CD8-positive, alpha-beta memory T cell (primary cell): ENCODE results near the gene BEND2. TPM values are rescaled to one million over a fixed set of nuclear protein-coding genes. Genes with fewer than 3 reads are reported as not detected.
"Not testable (repeated sequence)": the region's sequence is repeated elsewhere in the genome, so short reads cannot be mapped to it uniquely, and the experiment has no call there.

Experiments
- CTCF ChIA-PET: fragments of 350-600 bp; sonication (Branson Sonifier 250); formaldehyde crosslinking; loops from one replicate; lab custom pipeline; 2021; ENCODE audit warnings: antibody characterized with exemption; lab: Charles Lee
- POLR2A ChIA-PET: fragments of 350-600 bp; sonication (Branson Sonifier 250); formaldehyde crosslinking; loops from one replicate; lab custom pipeline; 2021; ENCODE audit warnings: antibody characterized with exemption; lab: Charles Lee
- DNase-seq, 5 donors: peaks; one replicate each; pipeline versions ENCODE4 v3.0.0 to v3.0.0-alpha.2; 2020 to 2022; ENCODE audit warnings: mixed read lengths in 1 of 5
- H3K27ac ChIP-seq: one replicate; pipeline ENCODE4 v1.7.0; 2013; ENCODE audit warnings: low read depth, mild to moderate bottlenecking, low read length, moderate library complexity
- H3K27me3 ChIP-seq: 2 replicates; pipeline ENCODE4 v1.7.0; 2013; ENCODE audit warnings: low read length, mild to moderate bottlenecking; ENCODE audit not compliant: insufficient read depth, poor library complexity, severe bottlenecking
- H3K36me3 ChIP-seq: 2 replicates; pipeline ENCODE4 v1.7.0; 2013; ENCODE audit warnings: mild to moderate bottlenecking, low read length, moderate library complexity; ENCODE audit not compliant: insufficient read depth
- H3K4me1 ChIP-seq: 2 replicates; pipeline ENCODE4 v1.7.0; 2013; ENCODE audit warnings: mild to moderate bottlenecking, low read length, moderate library complexity; ENCODE audit not compliant: insufficient read depth
- H3K4me3 ChIP-seq: 2 replicates; pipeline ENCODE4 v1.7.0; 2013; ENCODE audit warnings: mild to moderate bottlenecking, low read length
- H3K9me3 ChIP-seq: 2 replicates; pipeline ENCODE4 v1.7.0; 2013; ENCODE audit warnings: mild to moderate bottlenecking, low read length
- H3K27ac Mint-ChIP-seq, 8 donors: one replicate each; pipeline ENCODE4 v1.8.0; 2020 to 2021; ENCODE audit warnings: mixed read lengths in 8 of 8, mild to moderate bottlenecking in 6 of 8, inconsistent platforms in 3 of 8, moderate library complexity in 3 of 8
- H3K27me3 Mint-ChIP-seq, 2 donors: one replicate each; pipeline ENCODE4 v1.8.0; 2020 to 2021; ENCODE audit warnings: mixed read lengths in 2 of 2, mild to moderate bottlenecking in 1 of 2, moderate library complexity in 1 of 2
- H3K36me3 Mint-ChIP-seq, 3 donors: one replicate each; pipeline ENCODE4 v1.8.0; 2020 to 2021; ENCODE audit warnings: mixed read lengths in 3 of 3, inconsistent platforms in 1 of 3, mild to moderate bottlenecking in 1 of 3
- H3K4me1 Mint-ChIP-seq, 3 donors: one replicate each; pipeline ENCODE4 v1.8.0; 2020 to 2021; ENCODE audit warnings: mixed read lengths in 3 of 3, inconsistent platforms in 1 of 3, mild to moderate bottlenecking in 1 of 3
- H3K4me3 Mint-ChIP-seq, 7 donors: one replicate each; pipeline ENCODE4 v1.8.0; 2020 to 2021; ENCODE audit warnings: mixed read lengths in 7 of 7, mild to moderate bottlenecking in 6 of 7, moderate library complexity in 4 of 7, inconsistent platforms in 2 of 7
- H3K9me3 Mint-ChIP-seq, 5 donors: one replicate each; pipeline ENCODE4 v1.8.0; 2020 to 2022; ENCODE audit warnings: mixed read lengths in 5 of 5, mild to moderate bottlenecking in 3 of 5, moderate library complexity in 2 of 5, inconsistent platforms in 1 of 5
- polyA plus RNA-seq: library from polyadenylated mRNA; unstranded; fragments of 300-500 nt; fragmentation: Illumina TruSeq; gene quantifications from one replicate; pipeline ENCODE4 v1.2.3, GENCODE V29; 2021
- total RNA-seq, 2 experiments: library from RNA; stranded (reverse); gene quantifications; one replicate each; pipeline ENCODE4 v1.2.3, GENCODE V29; 2021

The BEND2 gene
- not detected for total RNA-seq
- polyA plus RNA-seq, result not detected

DNA sequence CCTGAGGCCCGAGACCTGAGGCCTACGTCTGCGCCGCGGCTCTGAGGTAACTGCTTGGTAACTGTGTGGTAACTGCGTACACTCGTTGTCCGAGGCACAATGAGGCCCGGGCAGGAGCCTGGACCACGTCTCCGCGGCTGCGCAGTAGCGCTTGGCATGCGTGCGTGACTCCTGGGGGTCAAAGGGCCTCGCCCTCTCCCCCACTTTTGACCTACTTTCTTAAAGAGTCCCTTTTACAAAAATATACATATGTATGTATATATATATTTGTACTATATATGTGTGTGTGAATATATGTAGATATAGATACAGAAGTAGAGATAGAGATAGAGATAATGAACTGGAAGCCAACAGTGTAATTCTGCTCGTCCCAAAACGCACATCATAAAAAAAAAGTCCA, at the start of gene BEND2:
Gene BEND2, minus strand, starts transcription at position 101 of the 400 bp plus-strand sequence. CDS start 136 bp downstream, outside the sequence.
- no peaks in the 10 kb centered on the region for H3K9me3 ChIP-seq
- no peak for DNase-seq
- ChIA-PET POLR2A (no interaction called here), CTCF (no interaction called here)
- H3K27me3 ChIP-seq, result no peaks in the 10 kb centered on the region
- no peaks in the 10 kb centered on the region for H3K4me1 Mint-ChIP-seq
- H3K36me3 Mint-ChIP-seq, result no peaks in the 10 kb centered on the region
- H3K9me3 Mint-ChIP-seq, result peaks cover 0 to 9% (median 5%) of the 10 kb centered on the region in 5 donors
- no peak within 1 kb of the TSS for H3K4me3 Mint-ChIP-seq
- H3K27ac Mint-ChIP-seq, result no peak within 1 kb of the TSS
- no peak within 1 kb of the TSS for H3K27ac ChIP-seq
- no peak within 1 kb of the TSS for H3K4me3 ChIP-seq
- no peaks in the 10 kb centered on the region for H3K27me3 Mint-ChIP-seq
- no peaks in the 10 kb centered on the region for H3K36me3 ChIP-seq
- no peaks in the 10 kb centered on the region for H3K4me1 ChIP-seq

DNA sequence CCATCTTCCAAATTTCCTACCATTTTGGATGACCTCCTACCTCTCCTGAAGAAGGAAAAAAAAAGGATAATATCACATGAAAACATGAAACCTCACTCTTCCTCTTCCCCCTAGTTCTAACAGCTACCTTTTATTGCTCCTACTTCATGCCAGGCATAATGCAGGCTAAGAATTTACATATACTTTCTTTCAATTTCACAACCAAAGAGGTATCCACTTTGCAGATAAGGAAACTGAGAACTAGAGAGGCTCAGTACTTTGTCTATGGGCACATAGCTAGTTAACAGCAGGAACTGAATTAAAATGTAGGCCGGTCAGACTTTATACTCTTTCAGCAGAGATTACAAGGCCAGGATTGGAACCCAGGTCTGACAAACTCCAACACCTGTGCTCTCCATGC, 34.4 kb upstream of the BEND2 start:
- H3K9me3 ChIP-seq, result no peaks in the 10 kb centered on the region
- Mint-ChIP-seq H3K4me3 (no peak overlapping the region), H3K36me3 (peaks cover 0 to 2% (median 0%) of the 10 kb centered on the region in 3 donors), H3K9me3 (peaks cover 0 to 2% (median 0%) of the 10 kb centered on the region in 5 donors), H3K27me3 (peaks cover 0 to 3% of the 10 kb centered on the region in 2 donors), H3K4me1 (no peaks in the 10 kb centered on the region), H3K27ac (no peak overlapping the region)
- no peaks in the 10 kb centered on the region for H3K27me3 ChIP-seq
- no peak overlapping the region for H3K4me3 ChIP-seq
- H3K27ac ChIP-seq, result no peak overlapping the region
- H3K36me3 ChIP-seq, result no peaks in the 10 kb centered on the region
- ChIA-PET POLR2A (no interaction called here), CTCF (no interaction called here)
- no peak for DNase-seq
- H3K4me1 ChIP-seq, result no peaks in the 10 kb centered on the region

GRCh38 chrX:18252644-18253359, 32.1 kb upstream of the BEND2 start:
- CTCF ChIA-PET, result no interaction called here

GRCh38 chrX:18229646-18230045, 9.0 kb upstream of the BEND2 start:
- H3K9me3 Mint-ChIP-seq, DNase-seq, H3K27me3 Mint-ChIP-seq, H3K4me1 Mint-ChIP-seq, H3K9me3 ChIP-seq, H3K4me3 ChIP-seq, H3K27me3 ChIP-seq, H3K36me3 Mint-ChIP-seq, H3K4me3 Mint-ChIP-seq, H3K27ac ChIP-seq, H3K4me1 ChIP-seq, H3K27ac Mint-ChIP-seq, H3K36me3 ChIP-seq, POLR2A ChIA-PET, CTCF ChIA-PET: not testable (repeated sequence)

More at GRCh38 chrX:18252644-18253359, 32.1 kb upstream of the BEND2 start:
- Mint-ChIP-seq H3K27ac (no peak overlapping the region), H3K9me3 (peaks cover 0 to 2% (median 0%) of the 10 kb centered on the region in 5 donors), H3K36me3 (peaks cover 0 to 3% (median 2%) of the 10 kb centered on the region in 3 donors), H3K4me3 (no peak overlapping the region), H3K27me3 (peaks cover 0 to 3% of the 10 kb centered on the region in 2 donors), H3K4me1 (no peaks in the 10 kb centered on the region)
- H3K36me3 ChIP-seq, result no peaks in the 10 kb centered on the region
- H3K4me3 ChIP-seq, result no peak overlapping the region
- H3K27me3 ChIP-seq, result no peaks in the 10 kb centered on the region
- POLR2A ChIA-PET, result no interaction called here
- H3K9me3 ChIP-seq, result no peaks in the 10 kb centered on the region
- DNase-seq, result no peak
- no peak overlapping the region for H3K27ac ChIP-seq
- H3K4me1 ChIP-seq, result no peaks in the 10 kb centered on the region

DNA sequence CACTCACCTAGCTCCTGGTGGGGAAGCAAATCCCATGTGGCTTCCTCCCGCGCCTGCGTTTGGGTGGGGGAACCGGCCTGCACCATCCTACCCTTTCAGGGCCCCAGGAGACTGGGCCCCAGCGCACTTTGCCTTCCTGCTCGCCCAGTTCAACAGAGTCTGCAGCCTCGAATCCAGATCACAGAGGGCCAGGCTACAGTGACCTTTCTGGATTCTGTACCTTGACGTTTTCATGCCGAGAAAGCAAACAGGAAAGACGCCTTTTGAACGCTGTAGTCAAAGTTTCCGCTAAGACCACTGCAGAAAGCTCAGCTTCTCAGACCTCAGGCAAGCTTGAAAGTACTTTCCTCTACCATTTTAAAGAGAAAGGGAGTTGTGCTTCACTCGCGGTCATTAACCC, 7.4 kb upstream of the BEND2 start:
- Mint-ChIP-seq H3K9me3 (no peaks in the 10 kb centered on the region), H3K4me1 (no peaks in the 10 kb centered on the region), H3K36me3 (no peaks in the 10 kb centered on the region), H3K4me3 (no peak overlapping the region), H3K27ac (no peak overlapping the region), H3K27me3 (peaks cover 0 to 1% of the 10 kb centered on the region in 2 donors)
- ChIA-PET CTCF (no interaction called here), POLR2A (no interaction called here)
- no peak for DNase-seq
- H3K4me3 ChIP-seq, result no peak overlapping the region
- no peaks in the 10 kb centered on the region for H3K36me3 ChIP-seq
- no peaks in the 10 kb centered on the region for H3K9me3 ChIP-seq
- H3K27ac ChIP-seq, result no peak overlapping the region
- H3K4me1 ChIP-seq, result no peaks in the 10 kb centered on the region
- no peaks in the 10 kb centered on the region for H3K27me3 ChIP-seq

DNA sequence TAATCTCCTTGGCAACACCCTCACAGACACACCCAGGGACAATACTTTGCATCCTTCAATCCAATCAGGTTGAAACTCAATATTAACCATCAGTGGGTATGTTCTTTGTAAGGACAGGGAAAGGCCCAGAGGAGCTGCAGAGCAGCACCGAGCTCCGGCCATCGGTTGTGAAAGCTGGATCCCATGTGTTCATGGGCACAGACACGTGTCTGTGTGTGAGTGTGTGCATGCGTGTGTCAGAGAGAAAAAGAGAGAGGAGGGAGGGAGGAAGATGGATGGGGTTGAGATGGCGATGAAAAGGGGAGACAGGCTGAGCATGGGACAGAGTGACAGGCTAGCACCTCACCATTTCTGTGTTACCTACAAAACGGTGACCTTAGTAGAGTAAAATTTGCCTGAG, 6.8 kb upstream of the BEND2 start:
- Mint-ChIP-seq H3K36me3 (no peaks in the 10 kb centered on the region), H3K4me3 (no peak overlapping the region), H3K27me3 (peaks cover 0 to 1% of the 10 kb centered on the region in 2 donors), H3K9me3 (no peaks in the 10 kb centered on the region), H3K27ac (no peak overlapping the region), H3K4me1 (no peaks in the 10 kb centered on the region)
- no peaks in the 10 kb centered on the region for H3K27me3 ChIP-seq
- H3K4me1 ChIP-seq, result no peaks in the 10 kb centered on the region
- H3K36me3 ChIP-seq, result no peaks in the 10 kb centered on the region
- no peak for DNase-seq
- no peak overlapping the region for H3K4me3 ChIP-seq
- no peaks in the 10 kb centered on the region for H3K9me3 ChIP-seq
- POLR2A ChIA-PET, result no interaction called here
- CTCF ChIA-PET, result no interaction called here
- no peak overlapping the region for H3K27ac ChIP-seq

GRCh38 chrX:18210470-18210869, 10.2 kb downstream of the BEND2 start:
- Histone ChIP-seq H3K36me3 (no peaks in the 10 kb centered on the region), H3K27me3 (no peaks in the 10 kb centered on the region), H3K4me3 (no peak overlapping the region), H3K9me3 (no peaks in the 10 kb centered on the region), H3K27ac (no peak overlapping the region), H3K4me1 (no peaks in the 10 kb centered on the region)
- peaks cover 0 to 5% (median 0%) of the 10 kb centered on the region in 5 donors for H3K9me3 Mint-ChIP-seq
- H3K36me3 Mint-ChIP-seq, result no peaks in the 10 kb centered on the region
- no peaks in the 10 kb centered on the region for H3K27me3 Mint-ChIP-seq
- H3K27ac Mint-ChIP-seq, result no peak overlapping the region
- CTCF ChIA-PET, result no interaction called here
- POLR2A ChIA-PET, result no interaction called here
- no peak for DNase-seq
- H3K4me1 Mint-ChIP-seq, result no peaks in the 10 kb centered on the region
- H3K4me3 Mint-ChIP-seq, result no peak overlapping the region

- H3K4me1 ChIP-seq, result no peaks in the 10 kb centered on the region
- H3K4me3 ChIP-seq, result no peak overlapping the region
- H3K9me3 ChIP-seq, result no peaks in the 10 kb centered on the region
- Mint-ChIP-seq H3K4me3 (no peak overlapping the region), H3K27ac (no peak overlapping the region), H3K9me3 (peaks cover 0 to 5% (median 2%) of the 10 kb centered on the region in 5 donors), H3K4me1 (no peaks in the 10 kb centered on the region), H3K36me3 (no peaks in the 10 kb centered on the region), H3K27me3 (peaks cover 0 to 6% of the 10 kb centered on the region in 2 donors)
- no peaks in the 10 kb centered on the region for H3K27me3 ChIP-seq
- no peak overlapping the region for H3K27ac ChIP-seq
- ChIA-PET CTCF (no interaction called here), POLR2A (no interaction called here)
- H3K36me3 ChIP-seq, result no peaks in the 10 kb centered on the region
- DNase-seq, result no peak
Observed at GRCh38 chrX:18206657-18207056, 14.0 kb downstream of the BEND2 start.
